Loucy (cell line): ENCODE data around the gene CD164.

Source experiments
- H2AFZ ChIP-seq: fragments of 200-600 bp; sonication (generic); 2 replicates; pipeline ENCODE4 v1.6.0; 2016; ENCODE audit warnings: antibody characterized with exemption, mild to moderate bottlenecking, low read length, moderate library complexity
- H3F3A ChIP-seq: fragments of 200-600 bp; 2 replicates; pipeline ENCODE4 v1.6.0; 2016; ENCODE audit warnings: antibody characterized with exemption, low read depth, mild to moderate bottlenecking
- H3K27me3 ChIP-seq: fragments of 200-600 bp; sonication (generic); 2 replicates; pipeline ENCODE4 v1.6.1; 2014; ENCODE audit warnings: low read length, mild to moderate bottlenecking; ENCODE audit not compliant: insufficient read depth, poor library complexity, severe bottlenecking
- H3K36me3 ChIP-seq: fragments of 200-600 bp; sonication (generic); 2 replicates; pipeline ENCODE4 v1.6.1; 2016; ENCODE audit warnings: low read length; ENCODE audit not compliant: insufficient read depth
- H3K4me1 ChIP-seq: fragments of 200-600 bp; sonication (generic); 2 replicates; pipeline ENCODE4 v1.5.1; 2014; ENCODE audit warnings: low read length, mild to moderate bottlenecking; ENCODE audit not compliant: insufficient read depth, poor library complexity, severe bottlenecking
- H3K4me2 ChIP-seq: fragments of 200-600 bp; sonication (generic); 2 replicates; pipeline ENCODE4 v1.6.0; 2014; ENCODE audit warnings: antibody characterized with exemption, low read length, low read depth, mild to moderate bottlenecking; ENCODE audit not compliant: poor library complexity, severe bottlenecking
- H3K4me3 ChIP-seq: fragments of 200-600 bp; sonication (generic); 2 replicates; pipeline ENCODE4 v1.5.1; 2014; ENCODE audit warnings: low read length, mild to moderate bottlenecking, mixed read lengths; ENCODE audit not compliant: poor library complexity, severe bottlenecking
- H3K79me2 ChIP-seq: fragments of 200-600 bp; sonication (generic); 2 replicates; pipeline ENCODE4 v1.6.1; 2014; ENCODE audit warnings: low read length; ENCODE audit not compliant: insufficient read depth
- H3K9ac ChIP-seq: fragments of 200-600 bp; sonication (generic); 2 replicates; pipeline ENCODE4 v1.6.0; 2014; ENCODE audit warnings: mild to moderate bottlenecking, low read depth, low read length, moderate library complexity; ENCODE audit not compliant: poor library complexity, severe bottlenecking
- H3K9me2 ChIP-seq: fragments of 200-600 bp; sonication (generic); replicated peaks from 2 replicates; pipeline ENCODE4 v1.6.1; 2016; ENCODE audit warnings: low read depth, low read length, mixed read lengths
- H3K9me3 ChIP-seq: fragments of 200-600 bp; sonication (generic); 2 replicates; pipeline ENCODE4 v1.6.1; 2014; ENCODE audit warnings: mild to moderate bottlenecking, antibody characterized with exemption, low read length, low read depth; ENCODE audit not compliant: insufficient read depth
- H4K20me1 ChIP-seq: fragments of 200-600 bp; sonication (generic); 2 replicates; pipeline ENCODE4 v1.6.0; 2014; ENCODE audit warnings: antibody characterized with exemption, low read length, mild to moderate bottlenecking; ENCODE audit not compliant: insufficient read depth, poor library complexity, severe bottlenecking
- CTCF ChIP-seq: fragments of 200-600 bp; sonication (generic); conservative IDR thresholded peaks from 2 replicates; pipeline ENCODE4 v1.5.1; 2014; ENCODE audit warnings: mild to moderate bottlenecking, antibody characterized with exemption, low read length
- EZH2phosphoT487 ChIP-seq: fragments of 200-600 bp; IDR thresholded peaks from 2 replicates; pipeline ENCODE4 v1.6.1; 2018; ENCODE audit warnings: antibody characterized with exemption, mild to moderate bottlenecking, moderate library complexity, borderline replicate concordance

The CD164 gene

GRCh38 chr6:109316909-109317308, 65.4 kb downstream of the CD164 start:
- Histone ChIP-seq H3K79me2 (no peaks in the 10 kb centered on the region), H3K4me3 (no peak overlapping the region), H3K9ac (no peak overlapping the region), H3K9me3 (no peaks in the 10 kb centered on the region), H4K20me1 (no peaks in the 10 kb centered on the region), H3K4me2 (no peak overlapping the region), H3F3A (no peaks in the 10 kb centered on the region), H3K9me2 (no peaks in the 10 kb centered on the region), H2AFZ (no peak overlapping the region), H3K4me1 (peaks cover 14% of the 10 kb centered on the region), H3K36me3 (no peaks in the 10 kb centered on the region), H3K27me3 (no peaks in the 10 kb centered on the region)
- no peak for TF ChIP-seq EZH2phosphoT487
- no peak for TF ChIP-seq CTCF
